Uterus (tissue), 4 donors: ENCODE results near the gene CDH13. TPM values are rescaled to one million over a fixed set of nuclear protein-coding genes. Genes with fewer than 3 reads are reported as not detected.

Experiments used
- DNase-seq, 2 donors: peaks; one replicate each; pipeline ENCODE4 v3.0.0-alpha.2; 2019 to 2020
- H3K27ac ChIP-seq, 2 donors: fragments of 200-600 bp; sonication (generic); 1 replicate in 1 of 2; 2 replicates in 1 of 2; pipeline ENCODE4 v1.5.1; 2016 to 2018
- H3K27me3 ChIP-seq, 2 donors: fragments of 200-600 bp; sonication (generic); one replicate each; pipeline ENCODE4 v1.5.1; 2018 to 2019; ENCODE audit warnings: control low read depth in 1 of 2
- H3K36me3 ChIP-seq, 2 donors: fragments of 200-600 bp; sonication (generic); one replicate each; pipeline ENCODE4 v1.5.1; 2019; ENCODE audit warnings: control low read depth in 1 of 2
- H3K4me1 ChIP-seq, 2 donors: fragments of 200-600 bp; sonication (generic); one replicate each; pipeline ENCODE4 v1.5.1; 2018 to 2019; ENCODE audit warnings: control low read depth in 1 of 2
- H3K4me3 ChIP-seq, 2 donors: fragments of 200-600 bp; sonication (generic); 1 replicate in 1 of 2; 2 replicates in 1 of 2; pipeline ENCODE4 v1.5.1; 2018 to 2019; ENCODE audit warnings: mild to moderate bottlenecking in 1 of 2
- H3K9me3 ChIP-seq, 2 donors: fragments of 200-600 bp; sonication (generic); one replicate each; pipeline ENCODE4 v1.5.1; 2019; ENCODE audit warnings: control low read depth in 1 of 2
- POLR2A ChIP-seq, 2 donors: fragments of 450-650 bp; IDR thresholded peaks; one replicate each; pipeline ENCODE4 v1.6.1; 2016; ENCODE audit warnings: antibody characterized with exemption in 2 of 2, mild to moderate bottlenecking in 1 of 2, moderate library complexity in 1 of 2
- intact Hi-C: fragments of 100-400 bp; cut with DNase I; formaldehyde crosslinking; loops from one replicate; pipeline ENCODE4 v1.15.1; 2023; ENCODE audit warnings: low total_unique reads
- total RNA-seq, 4 donors: library from RNA; depleted of rRNA in 3 of 4; stranded (reverse); fragments of >200 nt in 3 of 4; gene quantifications; one replicate each; pipeline versions ENCODE4 v1.1.0 to v1.2.4, GENCODE V29; 2014 to 2023
- TF ChIP-seq, protein P1 (sequence below), 4 experiments: fragments of 200-600 bp in 2 of 4; fragments of 450-650 bp in 2 of 4; sonication (generic) in 2 of 4; IDR thresholded peaks; one replicate each; pipeline ENCODE4 v1.5.1; 2016 to 2019; ENCODE audit warnings: antibody characterized with exemption in 4 of 4, mild to moderate bottlenecking in 2 of 4, moderate library complexity in 1 of 4
- donor health status: DM: yes; HTN: yes; CAD: no.

The CDH13 gene
- total RNA-seq, 4 donors from 2014 or later: 49.1 to 99.4 (median 82.7) TPM

DNA sequence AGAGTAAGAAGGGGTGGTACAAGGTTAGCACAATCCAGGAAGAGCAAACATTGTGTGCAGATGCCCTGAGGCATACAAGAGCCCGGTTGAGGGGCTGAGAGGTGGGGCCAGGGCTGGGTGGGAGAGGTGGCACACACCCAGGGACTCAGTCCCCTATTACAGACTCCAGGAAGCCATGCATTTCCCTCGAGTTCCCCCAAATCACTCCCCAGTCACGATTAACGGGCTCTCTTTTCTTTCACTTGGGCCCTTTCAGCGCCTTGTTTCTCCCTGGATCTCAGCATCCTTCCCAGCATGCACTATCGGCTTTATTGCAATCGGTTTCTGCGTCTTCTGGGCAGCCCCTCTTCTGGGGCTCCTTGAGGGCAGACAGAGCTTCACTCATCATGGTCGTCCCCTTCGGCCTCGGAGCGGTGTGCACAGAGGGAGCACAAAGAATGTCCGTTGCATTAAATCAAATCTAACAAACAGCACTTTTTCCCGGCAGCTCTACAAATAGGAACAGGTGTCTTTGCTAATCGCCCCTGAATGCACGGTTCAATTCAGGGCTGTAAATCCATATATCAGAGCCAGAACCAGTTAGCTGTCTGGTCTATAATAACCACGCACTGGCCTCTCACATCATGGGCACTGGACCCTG is 996.4 kb downstream of the CDH13 start:
- H3K36me3 ChIP-seq: no peaks in the 10 kb centered on the region
- DNase-seq: no peak
- H3K9me3 ChIP-seq: no peaks in the 10 kb centered on the region
- intact Hi-C loops: no loop called here
- H3K4me1 ChIP-seq: no peaks in the 10 kb centered on the region
- no peak overlapping the region for H3K27ac ChIP-seq
- TF ChIP-seq, protein P1, sequence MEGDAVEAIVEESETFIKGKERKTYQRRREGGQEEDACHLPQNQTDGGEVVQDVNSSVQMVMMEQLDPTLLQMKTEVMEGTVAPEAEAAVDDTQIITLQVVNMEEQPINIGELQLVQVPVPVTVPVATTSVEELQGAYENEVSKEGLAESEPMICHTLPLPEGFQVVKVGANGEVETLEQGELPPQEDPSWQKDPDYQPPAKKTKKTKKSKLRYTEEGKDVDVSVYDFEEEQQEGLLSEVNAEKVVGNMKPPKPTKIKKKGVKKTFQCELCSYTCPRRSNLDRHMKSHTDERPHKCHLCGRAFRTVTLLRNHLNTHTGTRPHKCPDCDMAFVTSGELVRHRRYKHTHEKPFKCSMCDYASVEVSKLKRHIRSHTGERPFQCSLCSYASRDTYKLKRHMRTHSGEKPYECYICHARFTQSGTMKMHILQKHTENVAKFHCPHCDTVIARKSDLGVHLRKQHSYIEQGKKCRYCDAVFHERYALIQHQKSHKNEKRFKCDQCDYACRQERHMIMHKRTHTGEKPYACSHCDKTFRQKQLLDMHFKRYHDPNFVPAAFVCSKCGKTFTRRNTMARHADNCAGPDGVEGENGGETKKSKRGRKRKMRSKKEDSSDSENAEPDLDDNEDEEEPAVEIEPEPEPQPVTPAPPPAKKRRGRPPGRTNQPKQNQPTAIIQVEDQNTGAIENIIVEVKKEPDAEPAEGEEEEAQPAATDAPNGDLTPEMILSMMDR (IDR thresholded peaks at IDR 0.05): no peak
- TF ChIP-seq POLR2A (IDR thresholded peaks at IDR 0.05): no peak
- H3K27me3 ChIP-seq: no peaks in the 10 kb centered on the region
- no peak overlapping the region for H3K4me3 ChIP-seq

DNA sequence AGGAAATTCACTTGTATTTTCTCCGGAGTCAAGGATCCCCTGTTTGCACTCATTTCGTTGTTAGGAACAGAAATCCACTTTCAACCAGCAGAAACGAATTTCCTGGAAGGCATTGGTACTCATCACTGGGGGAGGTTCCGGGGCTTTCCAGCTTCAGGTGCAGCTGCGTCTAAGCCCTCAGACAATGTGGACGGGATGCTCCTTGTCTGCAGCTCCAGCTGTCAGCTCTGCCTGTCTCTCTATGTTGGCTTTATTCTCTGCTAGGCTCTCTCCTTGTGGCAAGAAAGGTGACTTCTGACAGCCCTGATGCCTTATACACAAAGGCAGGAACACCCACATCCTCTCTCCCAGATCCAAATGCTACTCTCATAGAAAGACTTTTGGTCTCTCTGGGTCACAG is 997.1 kb downstream of the CDH13 start:
- Histone ChIP-seq H3K4me1 (no peaks in the 10 kb centered on the region), H3K36me3 (no peaks in the 10 kb centered on the region), H3K27me3 (no peaks in the 10 kb centered on the region), H3K27ac (no peak overlapping the region), H3K9me3 (no peaks in the 10 kb centered on the region), H3K4me3 (no peak overlapping the region)
- TF ChIP-seq POLR2A (IDR thresholded peaks at IDR 0.05): no peak
- TF ChIP-seq, protein P1 (IDR thresholded peaks at IDR 0.05): no peak
- no peak for DNase-seq
- intact Hi-C loops: no loop called here

DNA sequence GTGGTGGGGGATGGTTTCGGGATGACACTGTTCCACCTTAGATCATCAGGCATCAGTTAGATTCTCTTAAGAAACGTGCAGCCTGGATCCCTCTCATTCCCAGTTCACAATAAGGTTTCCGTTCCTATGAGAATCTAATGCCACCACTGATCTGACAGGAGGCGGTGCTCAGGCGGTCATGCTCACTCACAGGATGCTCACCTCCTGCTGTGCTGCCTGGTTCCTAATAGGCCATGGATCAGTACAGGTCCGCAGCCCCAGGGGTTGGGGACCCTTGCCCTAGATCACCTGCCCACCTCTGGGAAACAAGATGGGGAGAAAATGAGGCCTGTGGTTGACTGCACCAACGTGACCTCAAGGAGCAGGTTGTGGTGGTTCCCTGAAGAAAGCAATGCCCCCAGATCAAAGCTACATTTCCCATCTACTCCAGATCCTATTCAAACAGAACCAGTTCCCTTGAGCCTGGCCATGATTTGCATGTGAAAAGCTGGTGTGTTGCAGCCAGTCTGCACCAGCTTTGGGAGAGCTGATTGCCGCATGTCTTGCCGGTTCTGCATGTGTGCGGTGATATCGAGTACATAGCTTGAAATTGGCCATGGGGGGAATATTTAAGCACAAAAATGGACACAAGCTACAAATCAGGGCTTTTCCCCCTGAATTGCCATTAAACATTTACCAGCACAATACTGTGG is 997.8 kb downstream of the CDH13 start:
- intact Hi-C loops: no loop called here
- Histone ChIP-seq H3K9me3 (no peaks in the 10 kb centered on the region), H3K27ac (no peak overlapping the region), H3K27me3 (no peaks in the 10 kb centered on the region), H3K4me3 (no peak overlapping the region), H3K4me1 (no peaks in the 10 kb centered on the region), H3K36me3 (no peaks in the 10 kb centered on the region)
- no peak for DNase-seq
- TF ChIP-seq POLR2A (IDR thresholded peaks at IDR 0.05): no peak
- TF ChIP-seq, protein P1 (IDR thresholded peaks at IDR 0.05): no peak

DNA sequence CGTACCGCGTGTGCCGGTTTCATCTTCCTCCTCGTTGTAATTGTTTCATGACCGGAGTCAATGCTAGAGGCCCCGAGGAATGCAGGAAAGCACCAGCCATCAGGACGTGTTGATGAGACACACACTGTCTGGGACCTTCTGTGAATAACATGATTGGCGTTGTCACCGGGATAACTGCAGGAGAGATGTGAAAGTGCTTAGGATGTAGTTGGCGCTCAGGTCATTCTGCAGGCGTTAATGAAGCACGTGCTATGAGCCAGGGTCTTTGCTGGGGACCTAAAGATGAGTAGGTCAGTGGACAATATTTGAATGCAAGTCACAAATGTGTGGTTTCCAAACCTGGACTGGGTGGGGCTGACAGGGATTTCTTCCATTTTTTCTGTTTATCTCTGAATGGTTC is 999.4 kb downstream of the CDH13 start:
- DNase-seq: no peak
- intact Hi-C loops: no loop called here
- no peak for TF ChIP-seq POLR2A (IDR thresholded peaks at IDR 0.05)
- TF ChIP-seq, protein P1 (IDR thresholded peaks at IDR 0.05): no peak

DNA sequence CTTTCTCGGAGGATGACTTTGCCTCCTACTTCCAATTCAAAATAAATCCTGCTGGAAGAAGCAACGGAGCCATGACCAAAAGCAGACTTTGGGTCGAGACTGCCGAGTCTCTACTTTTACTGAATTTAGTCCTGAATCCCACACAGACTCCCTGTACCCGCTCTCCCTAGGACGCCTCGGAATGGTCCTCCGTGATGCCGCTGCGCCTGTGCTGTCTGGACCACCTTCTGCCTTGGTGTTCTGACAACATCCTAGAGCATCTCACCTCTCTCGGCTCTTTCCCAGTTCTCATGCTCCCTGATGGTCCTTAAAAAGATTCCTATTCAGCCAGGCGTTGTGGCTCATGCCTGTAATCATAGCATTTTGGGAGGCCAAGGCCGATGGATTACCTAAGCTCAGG is 999.9 kb downstream of the CDH13 start:
- no peaks in the 10 kb centered on the region for H3K9me3 ChIP-seq
- H3K36me3 ChIP-seq: no peaks in the 10 kb centered on the region
- intact Hi-C loops: no loop called here
- H3K27ac ChIP-seq: no peak overlapping the region
- H3K4me3 ChIP-seq: no peak overlapping the region
- H3K27me3 ChIP-seq: no peaks in the 10 kb centered on the region
- H3K4me1 ChIP-seq: no peaks in the 10 kb centered on the region
- TF ChIP-seq, protein P1 (IDR thresholded peaks at IDR 0.05): no peak
- TF ChIP-seq POLR2A (IDR thresholded peaks at IDR 0.05): no peak
- no peak for DNase-seq

More for the DNA sequence above, 999.4 kb downstream of the CDH13 start:
- no peaks in the 10 kb centered on the region for H3K27me3 ChIP-seq
- no peak overlapping the region for H3K4me3 ChIP-seq
- H3K4me1 ChIP-seq: no peaks in the 10 kb centered on the region
- no peak overlapping the region for H3K27ac ChIP-seq
- no peaks in the 10 kb centered on the region for H3K9me3 ChIP-seq
- no peaks in the 10 kb centered on the region for H3K36me3 ChIP-seq
